BLaER1 treated with 17β-estradiol and CSF1 and Interleukin-3, amounts not matched to agents 10 nM and 100 nM (cell line): ENCODE results near the gene NPIPB2.
A peak's percentile ranks its signal among the peaks of the same experiment; 100 is the strongest.
"Not testable (repeated sequence)": the region's sequence is repeated elsewhere in the genome, so short reads cannot be mapped to it uniquely, and the experiment has no call there.

Experiments
- H3K27ac ChIP-seq, 11 experiments: shearing (Covaris generic); formaldehyde crosslinking; 2 replicates each; pipeline ENCODE4 v1.8.1; 2022
- H3K27me3 ChIP-seq, 11 experiments: shearing (Covaris generic); formaldehyde crosslinking; 2 replicates each; pipeline ENCODE4 v1.8.1; 2022
- H3K36me3 ChIP-seq, 11 experiments: shearing (Covaris generic); formaldehyde crosslinking; 2 replicates each; pipeline ENCODE4 v1.8.1; 2022
- H3K4me1 ChIP-seq, 10 experiments: shearing (Covaris generic); formaldehyde crosslinking; 2 replicates each; pipeline ENCODE4 v1.8.1; 2022
- H3K4me2 ChIP-seq, 11 experiments: shearing (Covaris generic); formaldehyde crosslinking; 2 replicates each; pipeline ENCODE4 v1.8.1; 2022
- H3K4me3 ChIP-seq, 10 experiments: shearing (Covaris generic); formaldehyde crosslinking; 2 replicates each; pipeline ENCODE4 v1.8.1; 2022
- H3K9ac ChIP-seq, 11 experiments: shearing (Covaris generic); formaldehyde crosslinking; 2 replicates each; pipeline ENCODE4 v1.8.1; 2022
- H3K9me3 ChIP-seq, 11 experiments: shearing (Covaris generic); formaldehyde crosslinking; replicated peaks in 1 of 11; 2 replicates each; pipeline ENCODE4 v1.8.1; 2022
- H4K20me1 ChIP-seq, 11 experiments: shearing (Covaris generic); formaldehyde crosslinking; 2 replicates each; pipeline ENCODE4 v1.8.1; 2022
- Cebpa-rat ChIP-seq, 11 experiments: shearing (Covaris generic); IDR thresholded peaks; 2 replicates each; pipeline ENCODE4 v1.8.1; 2022

The NPIPB2 gene

DNA sequence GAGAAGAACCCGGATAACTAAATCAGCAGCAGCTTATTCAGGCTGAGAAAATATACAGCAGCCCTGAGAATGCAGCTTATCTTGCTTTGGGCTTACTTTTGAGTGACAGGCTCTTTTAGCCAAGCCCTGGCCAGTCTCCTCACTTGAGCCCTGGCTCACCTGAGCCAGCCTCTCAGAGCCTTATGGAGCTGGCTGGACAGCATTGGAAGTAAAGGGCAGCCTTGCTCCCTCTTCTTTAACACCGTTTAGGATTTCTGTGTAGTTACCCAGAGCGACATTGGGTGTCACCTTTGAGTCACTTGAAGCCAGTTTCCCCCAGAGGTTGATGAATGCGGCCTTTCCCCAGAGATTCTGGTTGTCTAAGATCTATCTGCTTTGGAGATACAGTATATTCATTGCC lies 7.7 kb upstream of the NPIPB2 start:
- no peaks in the 10 kb centered on the region; a peak in 1 of 22 replicates for H4K20me1 ChIP-seq
- H3K4me1 ChIP-seq: peaks cover 0 to 31% (median 22%) of the 10 kb centered on the region in 10 experiments; a peak in 11 of 20 replicates
- 0 out of 22 replicates have a peak overlapping the region, but pooled peaks of 1 of the 11 experiments have one; percentile 7 for H3K9ac ChIP-seq
- no peaks in the 10 kb centered on the region for H3K36me3 ChIP-seq
- no peak for TF ChIP-seq Cebpa-rat (IDR thresholded peaks at IDR 0.05)
- no peak overlapping the region for H3K27ac ChIP-seq
- peak overlapping the region in 2 of 11 experiments; percentile 19 to 32; a peak in 3 of 22 replicates for H3K4me2 ChIP-seq
- H3K9me3 ChIP-seq: no peaks in the 10 kb centered on the region
- no peak overlapping the region for H3K4me3 ChIP-seq
- H3K27me3 ChIP-seq: no peaks in the 10 kb centered on the region

DNA sequence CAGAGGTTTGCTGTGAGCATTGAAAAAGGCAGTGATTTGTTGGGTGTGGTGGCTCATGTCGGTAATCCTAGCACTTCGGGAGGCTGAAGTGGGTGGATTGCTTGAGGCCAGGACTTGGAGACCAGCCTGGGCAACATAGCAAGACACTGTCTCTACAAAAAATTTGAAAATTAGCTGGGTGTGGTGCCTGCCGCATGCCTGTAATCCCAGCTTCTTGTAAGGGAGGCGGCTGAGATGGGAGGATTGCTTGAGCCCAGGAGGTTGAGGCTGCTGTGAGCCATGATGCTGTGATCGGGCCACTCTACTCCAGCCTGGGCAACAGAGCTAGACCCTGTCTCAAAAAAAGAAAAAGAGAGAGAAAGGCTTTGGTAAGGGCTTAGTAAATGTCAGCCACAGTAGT lies 7.0 kb upstream of the NPIPB2 start:
- Histone ChIP-seq H4K20me1 (no peaks in the 10 kb centered on the region; a peak in 1 of 22 replicates), H3K27me3 (no peaks in the 10 kb centered on the region), H3K27ac (no peak overlapping the region), H3K4me3 (no peak overlapping the region), H3K9ac (0 out of 22 replicates have a peak overlapping the region, but pooled peaks of 1 of the 11 experiments have one; percentile 7), H3K9me3 (no peaks in the 10 kb centered on the region), H3K4me2 (no peak overlapping the region), H3K36me3 (no peaks in the 10 kb centered on the region), H3K4me1 (peaks cover 0 to 31% (median 22%) of the 10 kb centered on the region in 10 experiments; a peak in 11 of 20 replicates)
- TF ChIP-seq Cebpa-rat (IDR thresholded peaks at IDR 0.05): no peak

DNA sequence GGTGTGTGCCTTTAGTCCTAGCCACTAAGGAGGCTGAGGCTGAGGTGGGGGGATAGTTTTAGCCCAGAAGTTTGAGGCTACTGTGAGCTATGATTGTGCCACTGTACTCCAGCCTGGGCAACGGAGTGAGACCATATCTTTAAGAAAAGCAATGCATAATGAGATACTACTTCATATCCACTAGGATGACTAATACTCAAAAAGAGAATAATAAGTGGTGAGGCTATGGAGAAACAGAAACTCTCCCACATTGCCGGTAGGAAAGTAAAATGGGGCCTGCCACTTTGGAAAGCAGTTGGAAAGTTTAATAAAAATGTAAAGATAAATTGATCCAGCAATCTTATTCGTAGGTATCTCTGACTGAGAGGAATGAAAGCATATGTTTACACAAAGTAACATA lies 4.6 kb upstream of the NPIPB2 start:
- Histone ChIP-seq H3K36me3 (no peaks in the 10 kb centered on the region), H3K9ac (no peak overlapping the region), H4K20me1 (no peaks in the 10 kb centered on the region; a peak in 1 of 22 replicates), H3K9me3 (no peaks in the 10 kb centered on the region), H3K4me3 (no peak overlapping the region), H3K27ac (no peak overlapping the region), H3K4me2 (0 out of 22 replicates have a peak overlapping the region, but pooled peaks of 1 of the 11 experiments have one; percentile 7), H3K27me3 (no peaks in the 10 kb centered on the region), H3K4me1 (peaks cover 0 to 31% (median 22%) of the 10 kb centered on the region in 10 experiments; a peak in 11 of 20 replicates)
- TF ChIP-seq Cebpa-rat (IDR thresholded peaks at IDR 0.05): no peak

DNA sequence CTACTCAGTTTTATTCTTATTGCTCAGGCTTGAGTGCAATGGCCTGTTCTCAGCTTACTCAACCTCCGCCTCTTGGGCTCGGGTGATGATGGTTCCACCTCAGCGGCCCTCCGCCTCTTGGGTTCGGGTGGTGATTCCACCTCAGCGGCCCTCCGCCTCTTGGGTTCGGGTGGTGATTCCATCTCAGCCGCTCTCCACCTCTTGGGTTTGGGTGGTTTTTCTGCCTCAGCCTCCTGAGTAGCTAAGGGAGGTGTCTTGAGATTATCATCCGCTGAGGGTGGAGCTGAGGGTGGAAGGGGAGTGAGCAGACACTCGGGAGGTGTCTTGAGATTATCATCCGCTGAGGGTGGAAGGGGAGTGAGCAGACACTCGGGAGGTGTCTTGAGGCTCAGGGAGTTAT lies 14.5 kb downstream of the NPIPB2 start:
- not testable (repeated sequence) for H3K27ac ChIP-seq, H3K9me3 ChIP-seq, H3K4me1 ChIP-seq, H4K20me1 ChIP-seq, H3K27me3 ChIP-seq, H3K9ac ChIP-seq, H3K36me3 ChIP-seq, H3K4me3 ChIP-seq, H3K4me2 ChIP-seq

DNA sequence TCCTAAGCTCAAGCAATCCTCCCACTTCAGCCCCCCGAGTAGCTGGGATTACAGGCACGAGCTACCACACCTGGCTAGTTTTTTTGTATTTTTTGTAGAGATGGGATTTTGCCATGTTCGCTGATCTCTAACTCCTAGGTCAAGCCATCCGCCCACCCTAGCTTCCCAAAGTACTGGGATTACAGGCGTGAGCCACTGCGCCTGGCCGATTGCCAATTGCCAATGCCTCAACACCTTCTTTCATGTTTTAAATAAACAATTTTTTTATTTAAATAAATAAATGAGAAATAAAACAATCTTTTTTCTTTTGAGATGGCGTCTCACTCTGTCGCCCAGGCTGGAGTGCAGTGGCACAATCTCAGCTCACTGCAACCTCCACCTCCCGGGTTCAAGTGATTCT lies 17.8 kb downstream of the NPIPB2 start:
- not testable (repeated sequence) for H4K20me1 ChIP-seq

DNA sequence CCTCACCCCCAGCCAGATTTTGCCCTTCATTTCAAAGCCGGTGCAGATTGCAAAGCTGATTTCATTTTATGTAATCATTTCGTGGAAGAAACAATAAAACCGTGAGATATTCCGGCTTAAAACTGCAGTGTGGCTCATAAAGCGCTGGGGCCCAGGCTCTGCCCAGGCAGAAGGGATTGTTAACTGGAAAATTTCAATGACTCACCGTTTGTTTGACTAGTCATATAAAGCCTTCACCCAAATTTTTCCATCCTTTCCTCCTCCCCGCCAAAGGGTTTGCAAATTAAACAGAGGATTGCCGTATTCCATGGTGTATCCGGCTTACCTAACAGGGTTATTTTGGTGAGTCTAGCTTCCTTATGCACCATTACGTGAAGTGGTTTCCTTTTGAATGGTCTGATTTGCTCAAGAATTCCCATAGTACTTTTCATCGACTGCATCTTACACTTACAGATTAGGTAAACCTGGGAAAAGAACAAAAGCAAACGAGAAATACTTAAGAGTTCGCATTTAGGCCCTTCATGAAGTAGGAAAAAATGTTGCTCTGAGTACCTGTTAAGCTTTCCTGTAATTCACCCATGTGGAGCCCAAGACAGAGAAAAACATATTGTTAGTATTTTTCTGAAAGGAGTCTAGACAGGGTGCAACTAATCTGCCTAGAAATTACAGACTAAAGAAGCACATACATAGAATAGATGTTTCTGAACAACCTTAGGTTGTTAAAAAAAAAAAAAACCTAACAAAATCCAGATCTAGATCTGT lies 25.1 kb downstream of the NPIPB2 start:
- H3K27me3 ChIP-seq: no peaks in the 10 kb centered on the region
- peaks cover 0 to 19% (median 10%) of the 10 kb centered on the region in 11 experiments; a peak in 6 of 22 replicates for H3K36me3 ChIP-seq
- peak overlapping the region; percentile 81 to 99 (median 96) for H3K4me3 ChIP-seq
- no peaks in the 10 kb centered on the region for H3K9me3 ChIP-seq
- peak overlapping the region in 7 of 11 experiments; percentile 17 to 95 (median 50); a peak in 10 of 22 replicates for H3K27ac ChIP-seq
- peaks cover 22 to 29% (median 28%) of the 10 kb centered on the region in 10 experiments for H3K4me1 ChIP-seq
- peak overlapping the region; percentile 33 to 97 (median 91); a peak in 21 of 22 replicates for H3K9ac ChIP-seq
- peaks cover 26 to 39% (median 34%) of the 10 kb centered on the region in 11 experiments for H4K20me1 ChIP-seq
- TF ChIP-seq Cebpa-rat (IDR thresholded peaks at IDR 0.05): no peak
- H3K4me2 ChIP-seq: peak overlapping the region; percentile 64 to 96 (median 85)

More for the DNA sequence above, 17.8 kb downstream of the NPIPB2 start:
- not testable (repeated sequence) for H3K4me2 ChIP-seq, H3K9me3 ChIP-seq, H3K9ac ChIP-seq, H3K4me3 ChIP-seq, H3K27ac ChIP-seq, H3K4me1 ChIP-seq, H3K27me3 ChIP-seq, H3K36me3 ChIP-seq

DNA sequence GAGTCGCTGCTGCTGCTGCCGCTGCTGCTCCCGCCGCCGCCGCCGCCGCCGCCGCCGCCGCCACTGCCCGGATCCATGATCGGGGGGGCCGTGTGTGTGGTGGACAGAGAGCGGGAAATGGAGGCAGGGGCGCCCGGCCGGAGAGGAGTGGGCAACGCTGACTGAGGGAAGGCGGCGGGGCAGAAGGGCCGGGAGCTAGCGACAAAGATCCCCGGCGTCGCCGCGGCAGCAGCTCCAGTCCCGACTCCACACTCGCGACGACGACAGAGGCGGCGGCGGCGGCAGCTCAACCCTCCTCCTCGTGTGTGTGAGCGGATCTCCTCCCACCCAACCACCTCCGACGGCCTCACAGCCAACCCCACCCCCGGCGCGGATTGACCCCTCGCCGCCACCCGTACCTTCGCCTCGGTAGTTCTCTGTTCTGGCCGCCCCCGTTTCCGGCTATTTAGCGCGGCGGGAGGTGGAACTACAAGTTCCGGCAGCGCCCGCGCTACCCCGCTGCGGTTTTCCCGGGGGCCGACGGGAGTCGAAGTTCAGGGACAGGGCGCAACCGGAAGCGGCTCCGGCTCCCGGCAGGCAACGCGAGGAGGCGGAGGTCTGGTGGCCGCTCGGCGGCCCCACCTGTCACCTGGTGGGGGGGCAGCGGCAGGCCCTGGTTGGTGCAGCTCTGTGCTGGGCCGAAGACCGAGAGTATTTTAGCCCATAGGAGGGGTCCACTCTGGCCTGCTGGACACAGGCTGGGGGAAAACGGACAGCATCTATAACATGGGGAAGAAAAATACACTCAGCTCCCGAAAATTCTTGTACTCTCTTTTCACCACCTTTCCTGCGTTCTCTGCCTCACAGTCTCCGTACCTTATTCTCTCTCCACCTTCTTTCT lies 26.0 kb downstream of the NPIPB2 start, which contains the start of gene GSPT1:
GSPT1 (minus strand) TSS at position 313 of the 880 bp plus-strand sequence; CDS start at position 77, 236 bp downstream.
- Histone ChIP-seq H3K36me3 (peaks cover 0 to 24% (median 10%) of the 10 kb centered on the region in 11 experiments; a peak in 6 of 22 replicates), H3K9me3 (no peaks in the 10 kb centered on the region), H3K4me1 (peaks cover 30 to 37% (median 35%) of the 10 kb centered on the region in 10 experiments), H3K4me3 (peak within 1 kb of the TSS; percentile 81 to 99 (median 96)), H4K20me1 (peaks cover 34 to 48% (median 42%) of the 10 kb centered on the region in 11 experiments), H3K27me3 (no peaks in the 10 kb centered on the region), H3K9ac (peak within 1 kb of the TSS; percentile 91 to 99 (median 95)), H3K27ac (peak within 1 kb of the TSS; percentile 81 to 97 (median 94)), H3K4me2 (peak within 1 kb of the TSS; percentile 79 to 96 (median 90))
- TF ChIP-seq Cebpa-rat (IDR thresholded peaks at IDR 0.05): no peak

DNA sequence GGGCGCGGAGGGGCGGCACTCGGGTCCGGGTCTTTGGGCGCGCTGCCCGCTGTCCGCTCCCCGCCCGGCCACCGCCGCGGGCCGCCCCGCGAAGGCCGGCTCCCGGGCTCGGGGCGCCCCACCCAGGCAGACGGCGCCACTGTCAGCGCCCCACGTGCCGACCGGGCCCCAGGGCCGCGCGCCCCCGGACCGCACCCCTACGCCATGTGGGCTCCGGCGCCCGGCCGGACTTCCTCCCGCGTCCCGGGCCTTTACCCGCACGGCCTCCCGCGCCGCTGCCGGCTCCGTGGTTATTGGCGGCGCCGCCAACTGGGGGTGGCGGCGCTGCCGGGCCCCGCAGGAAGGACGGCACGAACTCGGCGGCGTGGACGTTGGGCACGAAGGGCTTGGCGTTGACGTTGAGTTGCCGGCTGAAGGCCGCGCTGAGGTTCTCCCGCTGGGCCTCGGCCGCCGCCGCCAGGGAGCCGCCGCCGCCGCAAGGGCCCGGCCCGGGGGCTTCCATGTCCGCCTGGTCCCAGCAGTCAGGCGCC lies 26.7 kb downstream of the NPIPB2 start:
- no peaks in the 10 kb centered on the region for H3K27me3 ChIP-seq
- peak overlapping the region; percentile 81 to 97 (median 94) for H3K27ac ChIP-seq
- no peaks in the 10 kb centered on the region for H3K9me3 ChIP-seq
- H3K4me1 ChIP-seq: peaks cover 34 to 44% (median 42%) of the 10 kb centered on the region in 10 experiments
- no peak for TF ChIP-seq Cebpa-rat (IDR thresholded peaks at IDR 0.05)
- H3K4me3 ChIP-seq: peak overlapping the region; percentile 81 to 99 (median 96)
- H4K20me1 ChIP-seq: peaks cover 41 to 55% (median 49%) of the 10 kb centered on the region in 11 experiments
- H3K36me3 ChIP-seq: peaks cover 0 to 31% (median 11%) of the 10 kb centered on the region in 11 experiments; a peak in 8 of 22 replicates
- peak overlapping the region; percentile 91 to 99 (median 95) for H3K9ac ChIP-seq
- peak overlapping the region; percentile 79 to 92 (median 90) for H3K4me2 ChIP-seq
